Activated CD4-positive, alpha-beta T cell treated with anti-CD3 and anti-CD28 coated beads, Interleukin-10, Interleukin-2, amounts not matched to agents 100 ng/mL and 50 ng/mL, durations not matched to agents 16 hours and 8 hours (primary cell): ENCODE measurements around the gene TNFRSF21.
A peak's percentile ranks its signal among the peaks of the same experiment; 100 is the strongest.
"Not testable (repeated sequence)": the region's sequence is repeated elsewhere in the genome, so short reads cannot be mapped to it uniquely, and the experiment has no call there.

Experiments used
- DNase-seq: peaks from one replicate; pipeline ENCODE4 v3.0.0-alpha.2; 2020

The TNFRSF21 gene

DNA sequence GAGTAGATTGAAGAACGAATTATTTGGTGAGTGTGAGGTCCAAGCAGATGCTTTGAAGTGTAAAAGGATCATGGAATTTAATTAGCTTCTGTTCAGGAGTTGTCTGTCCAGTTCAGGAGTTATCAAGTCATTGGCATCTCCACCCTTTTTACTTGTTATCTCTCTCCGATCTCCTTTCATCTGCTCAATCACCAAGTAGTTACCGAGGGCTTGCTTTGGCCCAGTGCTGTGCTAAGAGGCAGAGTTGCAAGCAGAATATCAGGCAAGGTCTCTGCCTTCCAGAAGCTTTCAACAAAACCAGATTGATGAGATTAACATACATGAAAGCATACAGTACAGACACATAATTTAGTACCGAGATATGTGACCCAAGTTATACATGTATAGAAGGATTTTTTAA is 10.2 kb upstream of the TNFRSF21 start:
- no peak for DNase-seq

GRCh38 chr6:47319382-47319781 is 9.7 kb upstream of the TNFRSF21 start:
- DNase-seq = no peak

DNA sequence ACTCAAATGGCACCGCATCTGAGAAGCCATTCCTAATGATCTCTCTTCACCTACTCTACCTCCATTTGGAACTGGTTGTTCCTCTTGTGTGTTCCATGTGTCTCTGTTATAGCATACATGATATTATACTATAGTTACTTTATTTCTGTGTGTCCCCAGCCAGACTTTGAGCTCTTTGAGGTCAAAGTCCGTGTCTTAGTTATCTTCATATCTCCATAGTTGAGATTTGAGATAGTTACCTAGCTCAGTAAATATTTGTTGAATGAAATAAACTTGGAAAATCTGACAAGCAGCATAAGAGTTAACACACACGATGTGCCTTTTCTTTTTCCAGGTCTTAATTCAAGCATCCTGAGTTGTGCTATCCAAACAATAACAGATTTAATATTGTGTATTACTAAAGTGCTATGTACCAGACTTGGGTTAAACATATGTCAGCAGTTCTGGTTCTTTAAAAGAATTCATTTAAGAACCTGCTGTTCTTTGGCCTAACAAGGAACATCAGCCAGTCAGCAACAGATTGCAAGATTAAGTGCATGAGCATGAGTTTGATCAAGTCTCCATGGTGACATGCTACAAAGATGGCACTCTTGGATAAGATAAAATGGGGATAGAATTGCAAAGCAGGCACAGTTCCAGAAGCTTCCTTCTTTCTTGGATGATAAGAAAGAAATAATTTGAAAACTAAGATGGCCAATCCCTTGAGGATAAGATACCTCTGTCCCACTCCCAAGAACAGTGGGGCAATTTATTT is 8.7 kb upstream of the TNFRSF21 start:
- no peak for DNase-seq

DNA sequence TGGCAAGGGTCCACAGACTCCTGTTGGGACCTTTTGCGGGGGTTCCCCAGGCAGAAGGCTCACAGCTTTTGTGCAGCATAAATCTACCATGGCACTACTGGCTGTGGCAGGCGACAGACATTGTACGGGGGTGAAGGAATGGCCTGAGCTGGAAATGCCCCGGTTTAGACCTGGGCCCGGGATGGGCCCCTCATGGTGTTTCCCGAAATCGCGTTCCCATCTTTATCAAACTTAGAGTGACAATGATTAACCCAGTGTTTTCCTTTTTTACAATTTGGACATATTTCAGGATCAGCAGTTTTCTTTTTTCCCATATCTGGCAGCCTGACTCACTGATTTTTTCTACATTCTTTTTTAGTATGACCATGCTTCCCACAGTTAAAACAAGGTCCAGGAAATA is 5.5 kb upstream of the TNFRSF21 start:
- not testable (repeated sequence) for DNase-seq

- no peak for DNase-seq
Measured at GRCh38 chr6:47310131-47310480, 401 bp upstream of the TNFRSF21 start.

DNA sequence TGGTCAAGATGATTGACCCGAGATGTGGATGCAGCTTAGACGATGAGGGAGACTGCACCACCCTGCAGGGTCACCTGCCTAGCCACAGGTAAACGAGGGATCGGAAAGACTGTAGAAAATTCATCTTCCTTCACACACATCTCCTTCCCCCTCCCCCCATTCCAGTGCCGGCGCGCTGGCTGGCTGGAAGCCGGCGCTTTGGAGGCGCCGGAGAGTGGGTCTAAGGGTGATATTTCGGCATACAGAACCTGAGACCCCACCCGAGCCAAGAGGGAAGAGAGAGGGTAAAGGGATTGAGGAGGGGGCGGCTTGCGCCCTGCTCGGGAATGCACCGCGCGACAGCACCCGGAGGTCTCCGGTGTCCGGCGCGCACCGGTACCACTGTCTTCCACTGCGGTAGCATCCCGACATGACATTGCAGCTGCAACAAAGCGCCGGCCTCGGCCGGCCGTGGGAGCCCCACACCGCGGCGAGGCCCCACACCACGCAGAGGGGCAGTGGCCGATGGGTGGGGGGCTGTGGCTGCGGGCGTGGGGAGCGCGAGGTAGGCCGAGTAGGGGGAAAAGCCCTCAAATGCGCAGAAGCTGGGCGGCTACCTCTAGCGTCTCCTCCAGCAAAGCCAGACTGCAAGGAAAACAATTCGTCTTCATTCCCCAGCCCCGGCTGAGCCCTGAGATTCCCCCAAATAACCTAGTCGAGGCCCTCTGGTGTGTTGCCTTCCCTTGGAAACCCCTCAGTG is 984 bp downstream of the TNFRSF21 start:
- DNase-seq = no peak

DNA sequence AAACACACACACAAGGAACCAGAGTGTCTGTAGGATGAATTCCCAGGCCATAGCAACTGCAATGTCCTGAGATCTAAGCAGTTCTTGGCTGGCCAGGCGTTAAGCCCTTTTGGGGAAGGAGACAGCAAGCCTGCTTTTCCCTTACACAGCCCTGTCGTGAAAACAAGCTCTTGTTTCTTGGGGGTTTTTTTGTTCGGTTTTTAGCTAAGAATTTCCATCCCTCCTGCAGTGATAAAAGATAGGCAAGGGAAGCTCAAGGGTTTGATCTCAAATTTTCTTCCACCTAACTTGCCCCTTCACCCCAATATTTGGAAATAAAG is 1.5 kb downstream of the TNFRSF21 start:
- DNase-seq = no peak

- no peak for DNase-seq
Measured at GRCh38 chr6:47307362-47308197, 2.1 kb downstream of the TNFRSF21 start.

GRCh38 chr6:47306887-47307286 is 2.8 kb downstream of the TNFRSF21 start:
- no peak for DNase-seq

GRCh38 chr6:47303861-47304260 is 5.8 kb downstream of the TNFRSF21 start:
- DNase-seq = no peak

DNA sequence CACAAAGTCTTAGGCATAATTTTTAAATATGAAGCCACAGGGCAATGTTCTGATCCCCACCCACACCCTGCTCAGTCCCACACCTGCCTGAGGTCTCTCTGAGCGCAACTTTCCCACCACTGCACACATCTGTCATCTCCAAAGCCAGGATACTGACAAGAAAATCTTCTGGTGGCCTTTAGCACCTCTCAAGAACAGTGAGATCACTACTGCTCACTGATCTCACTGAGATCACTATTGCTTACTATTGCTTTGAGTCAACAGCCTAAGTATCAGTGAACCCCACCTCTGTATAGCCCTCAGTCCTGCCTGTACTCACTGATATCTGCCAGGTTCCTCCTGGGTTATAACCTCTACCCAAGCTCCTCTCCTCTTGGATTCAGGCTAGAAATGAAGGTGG is 6.4 kb downstream of the TNFRSF21 start:
- peak; percentile 4 for DNase-seq

DNA sequence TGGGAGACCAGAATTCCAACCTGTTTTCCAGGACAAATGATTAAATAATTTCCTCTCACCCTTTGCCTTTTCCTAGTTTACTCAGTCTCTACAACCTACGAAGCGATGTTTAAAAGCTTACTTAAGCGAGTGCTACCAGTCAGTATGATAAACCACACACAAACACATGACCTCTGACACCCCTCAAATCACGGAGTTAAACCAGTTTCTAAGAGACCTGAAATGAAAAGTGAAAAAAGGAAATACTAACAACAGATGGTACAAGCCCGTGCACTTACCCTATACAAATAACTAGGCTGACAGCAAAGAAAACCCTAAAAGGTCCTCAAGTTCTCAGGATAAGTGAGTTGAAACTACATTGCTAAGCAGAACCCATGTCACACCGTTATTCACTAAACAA is 7.7 kb downstream of the TNFRSF21 start:
- DNase-seq = no peak

DNA sequence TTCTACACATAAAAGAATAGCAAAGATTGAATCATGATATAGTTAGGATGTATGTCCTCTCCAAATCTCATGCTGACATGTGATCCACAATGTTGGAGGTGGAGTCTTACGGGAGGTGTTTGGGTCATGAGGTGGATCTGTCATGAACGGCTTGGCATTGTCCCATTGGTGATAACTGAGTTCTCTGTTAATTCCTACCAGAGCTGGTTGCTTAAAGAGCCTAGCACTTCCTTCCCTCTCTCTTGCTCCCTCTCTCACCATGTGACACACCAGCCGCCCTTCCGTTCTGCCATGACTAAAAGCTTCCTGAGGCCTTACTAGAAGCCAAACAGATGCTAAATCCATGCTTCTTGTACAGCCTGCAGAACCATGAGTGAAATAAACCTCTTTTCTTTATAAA is 8.3 kb downstream of the TNFRSF21 start:
- DNase-seq = no peak

DNA sequence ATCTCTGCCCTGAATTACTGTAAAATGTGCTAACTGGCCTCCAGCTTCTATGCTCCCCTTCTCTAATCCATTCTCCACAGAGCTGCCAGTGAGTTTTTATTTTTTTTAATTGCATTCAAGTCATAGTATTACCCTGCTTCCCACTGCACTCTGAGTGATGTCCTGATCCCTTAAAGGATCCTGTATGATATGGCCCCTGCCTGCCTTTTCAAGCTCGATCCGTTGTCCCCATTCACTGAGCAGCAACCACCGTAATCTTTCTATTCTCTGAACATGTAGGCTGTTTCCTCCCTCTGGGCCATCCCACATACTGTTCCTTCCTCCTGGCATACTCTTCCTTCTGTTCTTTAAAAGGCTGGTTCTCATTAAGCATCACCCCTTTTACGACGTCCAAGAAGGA is 9.3 kb downstream of the TNFRSF21 start:
- DNase-seq = no peak

GRCh38 chr6:47299965-47300364 is 9.7 kb downstream of the TNFRSF21 start:
- DNase-seq = no peak

GRCh38 chr6:47298475-47298874 is 11.2 kb downstream of the TNFRSF21 start:
- no peak for DNase-seq

DNA sequence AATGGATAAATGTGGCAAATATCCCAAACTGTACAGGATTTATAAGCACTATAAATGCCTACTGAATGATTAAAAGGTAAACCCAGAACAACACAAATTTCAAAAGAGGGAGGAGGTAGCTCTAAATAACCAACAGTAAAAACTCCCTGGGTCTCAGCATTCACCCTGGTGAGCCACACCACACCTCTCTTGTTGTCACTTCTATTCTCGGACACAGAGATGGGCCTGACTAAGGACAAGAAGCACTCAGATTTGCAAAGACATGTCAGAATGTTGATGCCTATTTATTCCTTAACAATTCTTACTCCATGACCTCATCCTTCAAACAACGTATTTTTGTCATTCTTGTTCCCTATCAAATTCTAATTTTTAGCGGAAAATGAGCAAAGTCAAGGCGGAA is 14.7 kb downstream of the TNFRSF21 start:
- no peak for DNase-seq

DNA sequence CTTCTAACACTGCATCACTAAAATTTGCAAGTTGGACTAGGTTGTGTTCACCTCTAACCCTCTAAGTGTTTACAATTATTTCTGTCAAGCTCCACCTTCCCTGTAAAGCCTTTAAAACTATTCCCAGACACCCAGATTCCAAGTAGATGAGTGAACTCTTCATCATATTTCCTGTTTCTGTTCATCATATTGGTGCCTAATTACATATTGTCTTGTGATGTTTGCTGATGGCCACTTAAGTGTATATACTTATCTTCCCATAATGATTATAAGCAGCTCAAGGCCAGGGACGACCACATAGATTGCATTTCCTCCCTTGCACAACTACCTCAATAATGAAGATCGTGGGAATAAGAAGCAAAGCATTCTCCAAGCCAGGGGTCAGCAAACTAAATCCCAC is 16.8 kb downstream of the TNFRSF21 start:
- no peak for DNase-seq

DNA sequence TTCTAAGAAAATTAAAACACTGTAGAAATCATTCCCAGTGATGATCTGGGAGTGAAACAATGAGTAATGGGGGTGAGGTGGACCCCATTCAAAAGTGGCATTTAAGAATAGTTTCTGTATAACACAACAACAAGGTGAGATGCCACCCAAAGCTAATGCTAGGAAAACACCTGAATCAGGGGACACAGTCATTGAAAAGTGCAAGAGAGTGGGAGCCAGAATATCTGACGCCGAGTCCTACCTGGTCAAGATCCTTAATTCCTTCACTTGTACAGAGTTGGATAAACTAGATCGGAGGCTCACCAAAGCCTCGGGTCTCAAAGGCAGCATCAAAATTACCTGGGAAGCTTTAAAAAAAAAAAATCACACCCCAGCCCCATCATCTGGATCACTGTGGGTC is 17.7 kb downstream of the TNFRSF21 start:
- DNase-seq = no peak

DNA sequence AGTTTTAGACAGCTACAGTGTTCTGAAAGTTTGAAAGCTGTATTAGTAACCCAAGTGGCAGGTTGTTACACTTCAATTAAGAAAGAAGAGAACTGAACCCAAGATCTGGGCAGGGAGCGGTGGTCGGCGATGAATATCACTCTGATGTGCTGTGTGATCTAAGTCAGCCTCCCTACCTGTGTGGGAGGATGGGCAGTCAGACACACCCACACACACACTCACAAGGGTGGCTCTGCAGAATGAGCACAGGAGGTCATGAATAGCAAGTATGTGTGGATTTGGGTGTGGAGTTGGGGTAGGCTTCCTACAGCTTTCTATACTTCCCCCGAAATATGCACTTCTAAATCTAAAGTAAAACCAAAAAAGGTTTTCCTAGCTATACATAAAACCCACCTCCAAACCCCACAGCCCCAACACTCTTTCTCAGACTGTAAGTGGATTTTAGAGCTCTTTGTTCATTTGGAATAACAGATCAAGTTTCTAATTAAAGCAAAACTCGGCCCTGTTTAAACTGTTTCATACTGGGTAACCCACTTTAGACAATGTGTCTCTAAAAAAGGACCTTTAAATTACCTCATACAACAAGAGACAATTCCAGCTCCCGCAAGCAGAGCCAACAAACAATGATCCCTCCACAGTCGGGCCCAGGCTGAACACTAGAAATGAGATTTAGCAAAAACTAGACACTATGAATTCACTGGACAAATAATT is 19.4 kb downstream of the TNFRSF21 start:
- no peak for DNase-seq

DNA sequence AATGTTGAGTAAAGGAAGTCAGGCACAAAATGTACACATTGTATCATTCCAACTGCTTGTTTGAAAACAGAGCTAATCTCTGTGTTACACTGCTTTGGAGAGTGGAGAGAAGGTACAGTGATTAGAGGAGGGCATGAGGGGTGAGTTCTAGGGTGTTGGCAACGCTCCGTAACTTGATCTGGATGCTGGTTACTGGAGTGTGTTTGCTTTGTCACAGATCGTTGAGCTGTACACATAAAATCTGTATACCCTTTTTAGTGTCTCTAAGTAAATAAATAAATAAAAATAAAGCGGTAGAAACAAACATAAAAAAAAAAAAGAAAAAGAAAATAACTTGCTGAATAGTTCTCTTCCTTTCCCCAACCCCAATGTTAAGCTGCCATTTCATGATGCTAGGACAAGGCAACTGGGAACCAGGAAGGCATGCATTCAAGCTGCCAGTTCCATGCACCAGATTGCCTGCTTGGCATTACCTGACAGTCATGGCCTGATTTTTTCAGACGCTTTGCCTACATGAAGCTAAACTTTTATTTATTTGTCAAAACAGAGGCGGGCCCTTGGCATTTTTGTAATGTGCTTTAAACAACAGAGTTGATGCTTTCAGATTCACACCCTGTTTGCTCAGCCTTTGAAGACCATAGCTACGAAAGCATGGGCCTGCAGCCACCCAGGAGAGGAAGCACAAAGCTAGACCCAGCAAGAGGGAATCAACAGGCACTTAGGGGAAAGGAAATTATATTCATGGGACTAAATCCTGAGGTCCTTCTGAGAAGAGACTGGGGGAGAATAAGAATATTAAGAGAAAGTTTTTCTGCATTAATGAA is 21.2 kb downstream of the TNFRSF21 start:
- DNase-seq = no peak

GRCh38 chr6:47286301-47286700 is 23.4 kb downstream of the TNFRSF21 start:
- DNase-seq = no peak
